OCI-LY1 (cell line): ENCODE data around the gene RPL18A.

ENCODE experiments used
- H2AFZ ChIP-seq: fragments of 200-600 bp; sonication (generic), shearing (Covaris generic); 2 replicates; pipeline ENCODE4 v1.6.0; 2014; ENCODE audit warnings: antibody characterized with exemption, mild to moderate bottlenecking, low read length
- H3F3A ChIP-seq: fragments of 200-600 bp; sonication (generic), shearing (Covaris generic); 2 replicates; pipeline ENCODE4 v1.6.0; 2014; ENCODE audit warnings: mild to moderate bottlenecking, antibody characterized with exemption, low read length, moderate library complexity; ENCODE audit not compliant: insufficient read depth
- H3K27ac ChIP-seq: fragments of 200-600 bp; sonication (generic); 2 replicates; pipeline ENCODE4 v1.5.1; 2014; ENCODE audit warnings: low read length, mixed run types, mild to moderate bottlenecking, low read depth; ENCODE audit not compliant: poor library complexity, severe bottlenecking
- H3K27me3 ChIP-seq: fragments of 200-600 bp; sonication (generic); 2 replicates; pipeline ENCODE4 v1.6.0; 2014; ENCODE audit warnings: antibody characterized with exemption, mild to moderate bottlenecking, low read length, moderate library complexity; ENCODE audit not compliant: insufficient read depth
- H3K36me3 ChIP-seq: fragments of 200-600 bp; sonication (generic); 2 replicates; pipeline ENCODE4 v1.6.1; 2014; ENCODE audit warnings: mild to moderate bottlenecking, antibody characterized with exemption, low read length, moderate library complexity, mixed read lengths; ENCODE audit not compliant: insufficient read depth
- H3K4me1 ChIP-seq: fragments of 200-600 bp; sonication (generic); 2 replicates; pipeline ENCODE4 v1.5.1; 2014; ENCODE audit warnings: mild to moderate bottlenecking, low read length, moderate library complexity; ENCODE audit not compliant: insufficient read depth, severe bottlenecking
- H3K4me2 ChIP-seq: fragments of 200-600 bp; sonication (generic), shearing (Covaris generic); 2 replicates; pipeline ENCODE4 v1.6.1; 2014; ENCODE audit warnings: low read length
- H3K4me3 ChIP-seq: fragments of 200-600 bp; sonication (generic); 2 replicates; pipeline ENCODE4 v1.5.1; 2014; ENCODE audit warnings: low read length, low read depth, mild to moderate bottlenecking, mixed read lengths; ENCODE audit not compliant: poor library complexity, severe bottlenecking
- H3K79me2 ChIP-seq: fragments of 200-600 bp; shearing (Covaris generic); 2 replicates; pipeline ENCODE4 v1.6.1; 2016; ENCODE audit warnings: mixed run types, low read length, mixed read lengths; ENCODE audit not compliant: insufficient read depth
- H3K9ac ChIP-seq: fragments of 200-600 bp; sonication (generic), shearing (Covaris generic); 2 replicates; pipeline ENCODE4 v1.6.1; 2014; ENCODE audit warnings: mild to moderate bottlenecking, low read length, mixed read lengths
- H3K9me2 ChIP-seq: fragments of 200-600 bp; sonication (generic), shearing (Covaris generic); 2 replicates; pipeline ENCODE4 v1.6.1; 2014; ENCODE audit warnings: low read depth, mild to moderate bottlenecking, low read length, mixed read lengths
- H3K9me3 ChIP-seq: fragments of 200-600 bp; shearing (Covaris generic); 2 replicates; pipeline ENCODE4 v1.6.1; 2014; ENCODE audit warnings: low read length, mixed read lengths
- H4K20me1 ChIP-seq: fragments of 200-600 bp; sonication (generic), shearing (Covaris generic); 2 replicates; pipeline ENCODE4 v1.6.0; 2016; ENCODE audit warnings: mild to moderate bottlenecking, low read length; ENCODE audit not compliant: insufficient read depth
- EZH2 ChIP-seq: fragments of 200-600 bp; sonication (generic), shearing (Covaris generic); IDR thresholded peaks from 2 replicates; pipeline ENCODE4 v1.8.0; 2017; ENCODE audit warnings: borderline replicate concordance, mixed run types, mild to moderate bottlenecking, antibody characterized with exemption, low read length, moderate library complexity, mixed read lengths
- TF ChIP-seq, protein P1 (sequence below): fragments of 200-600 bp; sonication (generic), shearing (Covaris generic); IDR thresholded peaks from 2 replicates; pipeline ENCODE4 v1.5.1; 2017; ENCODE audit warnings: mild to moderate bottlenecking, antibody characterized with exemption, low read length, moderate library complexity, mixed read lengths

The RPL18A gene

DNA sequence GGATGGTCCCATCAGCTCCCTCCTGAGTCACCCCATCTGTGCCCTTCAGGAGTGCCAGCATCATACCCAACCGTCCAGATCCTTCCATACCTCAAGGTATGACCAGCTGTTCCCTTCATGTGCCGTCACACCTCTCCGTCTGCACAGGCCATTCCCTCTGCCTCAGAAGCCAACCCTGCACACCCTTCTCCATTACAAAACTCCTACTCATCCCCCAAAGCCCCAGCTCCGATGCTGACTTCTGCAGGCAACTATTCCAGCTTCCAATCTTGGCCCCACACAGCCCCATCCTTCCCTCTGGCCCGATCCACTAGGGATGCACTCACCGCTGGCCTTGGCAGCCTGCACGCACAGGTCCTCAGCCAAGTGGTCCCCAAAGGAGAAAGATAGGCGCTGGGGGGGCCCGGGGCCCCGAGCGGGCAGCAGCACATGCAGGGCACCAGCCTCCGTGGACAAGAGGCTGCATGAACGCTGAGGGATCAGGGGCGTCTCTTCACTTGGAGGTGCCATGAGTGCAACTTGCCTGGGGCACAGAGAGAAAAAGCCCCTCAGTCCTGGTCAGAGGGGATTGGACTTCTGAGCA, 15.7 kb upstream of the RPL18A start:
- no peak for TF ChIP-seq EZH2
- TF ChIP-seq, protein P1, sequence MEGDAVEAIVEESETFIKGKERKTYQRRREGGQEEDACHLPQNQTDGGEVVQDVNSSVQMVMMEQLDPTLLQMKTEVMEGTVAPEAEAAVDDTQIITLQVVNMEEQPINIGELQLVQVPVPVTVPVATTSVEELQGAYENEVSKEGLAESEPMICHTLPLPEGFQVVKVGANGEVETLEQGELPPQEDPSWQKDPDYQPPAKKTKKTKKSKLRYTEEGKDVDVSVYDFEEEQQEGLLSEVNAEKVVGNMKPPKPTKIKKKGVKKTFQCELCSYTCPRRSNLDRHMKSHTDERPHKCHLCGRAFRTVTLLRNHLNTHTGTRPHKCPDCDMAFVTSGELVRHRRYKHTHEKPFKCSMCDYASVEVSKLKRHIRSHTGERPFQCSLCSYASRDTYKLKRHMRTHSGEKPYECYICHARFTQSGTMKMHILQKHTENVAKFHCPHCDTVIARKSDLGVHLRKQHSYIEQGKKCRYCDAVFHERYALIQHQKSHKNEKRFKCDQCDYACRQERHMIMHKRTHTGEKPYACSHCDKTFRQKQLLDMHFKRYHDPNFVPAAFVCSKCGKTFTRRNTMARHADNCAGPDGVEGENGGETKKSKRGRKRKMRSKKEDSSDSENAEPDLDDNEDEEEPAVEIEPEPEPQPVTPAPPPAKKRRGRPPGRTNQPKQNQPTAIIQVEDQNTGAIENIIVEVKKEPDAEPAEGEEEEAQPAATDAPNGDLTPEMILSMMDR, result no peak
- no peaks in the 10 kb centered on the region for H3K9me2 ChIP-seq
- H3K4me3 ChIP-seq, result no peak overlapping the region
- no peaks in the 10 kb centered on the region for H3K79me2 ChIP-seq
- H3K9me3 ChIP-seq, result no peaks in the 10 kb centered on the region
- H4K20me1 ChIP-seq, result no peaks in the 10 kb centered on the region
- peaks cover 18% of the 10 kb centered on the region for H3K4me1 ChIP-seq
- H3K27me3 ChIP-seq, result no peaks in the 10 kb centered on the region
- no peak overlapping the region for H2AFZ ChIP-seq
- no peak overlapping the region for H3K9ac ChIP-seq
- H3K4me2 ChIP-seq, result no peak overlapping the region
- H3K36me3 ChIP-seq, result no peaks in the 10 kb centered on the region
- H3K27ac ChIP-seq, result no peak overlapping the region
- H3F3A ChIP-seq, result no peaks in the 10 kb centered on the region

DNA sequence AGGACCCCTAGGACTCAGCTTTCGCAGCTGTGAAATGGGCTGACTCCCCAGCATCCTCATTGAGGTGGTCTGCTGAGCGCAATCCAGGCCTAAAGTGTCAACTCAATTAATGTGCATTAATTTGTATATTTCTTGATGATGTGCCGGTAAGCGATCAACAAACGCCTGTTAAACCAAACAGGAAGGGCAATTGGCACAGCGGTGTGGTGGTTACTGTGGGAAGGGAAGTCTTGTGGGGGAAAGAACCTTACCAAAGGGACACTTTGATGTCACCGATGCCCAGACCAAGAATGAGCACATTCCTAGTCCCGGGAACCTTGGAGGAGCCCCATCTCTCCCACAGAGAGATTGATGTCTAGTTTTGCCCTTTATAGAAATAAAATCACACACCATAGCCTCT, 13.6 kb upstream of the RPL18A start:
- no peaks in the 10 kb centered on the region for H3K9me2 ChIP-seq
- H3K79me2 ChIP-seq, result no peaks in the 10 kb centered on the region
- no peaks in the 10 kb centered on the region for H3K9me3 ChIP-seq
- TF ChIP-seq EZH2, result no peak
- TF ChIP-seq, protein P1, result no peak
- no peak overlapping the region for H3K4me2 ChIP-seq
- H3F3A ChIP-seq, result no peaks in the 10 kb centered on the region
- H4K20me1 ChIP-seq, result no peaks in the 10 kb centered on the region
- no peaks in the 10 kb centered on the region for H3K36me3 ChIP-seq
- no peak overlapping the region for H3K9ac ChIP-seq
- no peak overlapping the region for H2AFZ ChIP-seq
- H3K4me1 ChIP-seq, result peaks cover 27% of the 10 kb centered on the region
- H3K27me3 ChIP-seq, result no peaks in the 10 kb centered on the region
- H3K4me3 ChIP-seq, result no peak overlapping the region
- H3K27ac ChIP-seq, result no peak overlapping the region

DNA sequence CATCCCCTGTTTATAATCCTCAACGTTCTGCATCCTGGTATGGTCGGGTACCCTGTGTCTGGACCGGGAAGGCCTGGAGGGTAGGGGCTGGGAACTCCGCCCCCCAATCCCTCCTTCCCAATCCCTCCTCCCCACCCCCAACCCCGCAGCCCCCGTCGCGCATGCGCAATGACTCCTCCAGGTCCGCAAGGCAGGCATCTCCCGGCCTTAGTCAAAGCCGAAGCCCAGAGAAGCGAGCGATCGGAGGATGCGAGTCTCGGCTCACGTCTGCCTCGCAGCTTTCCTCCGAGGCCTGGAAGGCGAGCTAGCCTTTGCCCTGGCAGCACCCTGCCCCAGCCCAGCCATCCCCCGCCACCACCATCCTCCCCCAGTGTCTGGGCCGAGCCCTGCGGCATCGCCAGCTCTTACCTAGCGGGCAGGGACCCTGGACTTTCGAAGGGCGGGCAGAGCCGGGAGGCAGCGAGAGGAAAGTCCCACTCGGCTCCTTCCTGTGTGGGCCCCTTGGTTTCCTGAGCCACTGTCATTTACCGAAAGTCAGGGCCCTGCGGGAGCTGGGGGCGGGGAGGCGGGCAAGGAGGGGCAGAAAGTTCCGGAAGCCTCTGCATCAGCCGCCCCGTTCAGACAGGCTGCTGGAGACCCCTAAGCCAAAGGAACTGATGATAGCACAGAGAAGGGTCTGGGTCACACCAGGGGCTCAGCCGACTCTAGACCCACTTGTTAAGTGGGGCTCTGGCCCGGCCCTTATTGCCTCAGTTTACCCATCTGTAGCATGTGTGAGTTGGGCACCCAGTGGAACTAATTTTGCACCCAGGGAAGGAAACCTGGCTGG, 12.0 kb upstream of the RPL18A start, which contains the start of gene JAK3:
TSS of gene JAK3 (minus strand) at position 445 of the 829 bp plus-strand sequence. CDS start 3,565 bp downstream, outside the sequence.
- H3K27ac ChIP-seq, result peak within 1 kb of the TSS; percentile 66
- no peaks in the 10 kb centered on the region for H3K27me3 ChIP-seq
- peak within 1 kb of the TSS; percentile 54 for H3K4me3 ChIP-seq
- H3K4me1 ChIP-seq, result peaks cover 27% of the 10 kb centered on the region
- no peaks in the 10 kb centered on the region for H3K9me3 ChIP-seq
- no peaks in the 10 kb centered on the region for H3K79me2 ChIP-seq
- peak within 1 kb of the TSS; percentile 44; the same call in 1 of the 2 replicates for H2AFZ ChIP-seq
- no peaks in the 10 kb centered on the region for H3F3A ChIP-seq
- no peaks in the 10 kb centered on the region for H3K36me3 ChIP-seq
- H3K9me2 ChIP-seq, result no peaks in the 10 kb centered on the region
- TF ChIP-seq, protein P1, result no peak
- TF ChIP-seq EZH2, result no peak
- no peaks in the 10 kb centered on the region for H4K20me1 ChIP-seq
- H3K4me2 ChIP-seq, result peak within 1 kb of the TSS; percentile 70
- peak within 1 kb of the TSS; percentile 56 for H3K9ac ChIP-seq
